GM21423 (cell line): ENCODE measurements around the gene AGMO.

Experiments
- ATAC-seq: cut with Tn5 transposase; IDR thresholded peaks from one replicate; pipeline ENCODE4 v1.9.1; 2021; ENCODE audit warnings: mild to moderate bottlenecking, moderate library complexity; ENCODE audit not compliant: unreplicated experiment

The AGMO gene

DNA sequence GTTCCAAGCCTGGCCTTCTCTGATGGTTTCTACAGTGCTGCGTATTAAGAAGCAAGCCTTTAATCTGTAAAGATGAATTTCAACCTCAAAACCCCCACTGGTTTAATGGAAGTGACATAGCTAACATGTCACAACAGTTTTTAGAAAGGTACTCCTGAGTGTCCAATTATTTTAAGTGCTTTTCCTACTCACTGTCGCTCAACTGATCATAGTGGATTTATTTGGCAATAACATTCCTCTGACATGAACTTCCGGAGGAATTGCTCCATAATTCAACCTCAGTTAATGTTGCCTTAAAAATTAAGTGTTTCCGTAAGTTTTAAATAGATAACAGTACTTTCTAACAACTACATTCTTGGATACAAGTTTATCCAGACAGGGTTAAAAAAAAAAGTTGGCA is 57.5 kb downstream of the AGMO start:
- ATAC-seq = no peak

DNA sequence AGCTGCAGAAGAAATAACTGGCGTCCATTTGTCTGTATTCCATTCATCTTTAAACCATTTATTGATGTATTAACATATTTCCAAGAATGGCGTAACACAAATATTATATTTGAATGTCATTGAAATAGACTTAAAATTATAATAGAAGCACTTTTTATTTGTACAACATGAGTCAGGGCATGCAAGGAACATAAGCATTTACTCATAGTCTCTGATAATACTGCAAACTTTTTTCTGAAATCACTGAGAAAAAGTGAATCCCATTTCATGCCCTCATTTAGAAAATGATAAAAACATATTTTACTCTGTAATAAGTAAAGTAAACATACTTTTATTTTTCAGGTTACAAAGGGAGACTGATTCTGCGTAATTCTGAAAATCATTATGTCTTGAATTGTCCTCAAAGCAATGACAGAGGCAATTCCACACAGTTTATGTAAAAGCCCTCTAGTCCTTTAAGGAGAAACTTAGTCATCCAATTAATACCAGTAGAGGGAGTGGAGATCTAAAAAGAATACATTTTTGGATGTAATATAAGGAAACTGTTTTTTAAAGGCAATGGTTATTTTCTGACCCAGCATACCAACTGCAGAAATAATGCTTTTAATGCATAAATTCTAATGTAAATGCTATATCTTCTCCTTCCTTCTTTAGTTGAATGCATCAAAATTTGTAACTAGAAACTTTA is 58.1 kb downstream of the AGMO start:
- ATAC-seq = no peak

DNA sequence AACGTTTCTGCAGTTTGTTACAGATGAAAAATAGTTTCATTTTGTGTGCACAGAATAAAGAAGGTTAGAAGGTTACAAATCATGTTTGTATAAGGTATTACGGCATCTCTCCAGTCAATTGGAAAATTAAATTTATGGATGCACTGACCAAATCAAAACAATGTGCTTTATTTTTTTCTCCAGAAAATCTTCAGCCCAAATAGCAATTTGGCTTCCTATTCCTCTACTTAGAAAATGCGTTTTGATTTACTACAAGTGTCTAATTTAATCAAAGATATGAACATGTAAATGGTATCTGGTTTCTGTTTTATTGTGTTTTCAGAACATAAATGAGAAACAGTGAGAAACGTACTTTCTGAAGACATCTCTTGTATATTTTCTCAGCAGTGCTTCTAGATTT is 63.4 kb downstream of the AGMO start:
- ATAC-seq = no peak

DNA sequence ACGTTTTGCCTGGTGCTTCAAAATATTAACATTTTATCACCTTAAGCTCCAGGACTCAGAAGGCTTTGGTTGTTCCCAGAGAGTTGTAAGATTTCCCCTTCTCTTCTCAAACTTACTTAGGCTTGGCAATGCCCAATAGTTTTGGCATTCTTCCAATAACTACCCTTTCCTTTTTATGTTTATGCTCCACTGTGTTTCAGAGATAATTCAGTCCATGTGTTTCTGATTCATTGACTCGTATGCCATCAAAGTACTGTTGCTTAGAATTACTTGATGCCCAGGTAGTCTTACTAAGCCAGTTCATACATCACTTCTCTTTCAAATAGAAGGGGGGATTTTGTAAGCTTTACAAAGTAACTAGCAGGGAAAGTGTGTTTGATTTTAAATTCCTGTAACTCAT is 66.6 kb downstream of the AGMO start:
- ATAC-seq = no peak

GRCh38 chr7:15494711-15495110 is 67.1 kb downstream of the AGMO start:
- no peak for ATAC-seq

GRCh38 chr7:15491361-15491760 is 70.5 kb downstream of the AGMO start:
- no peak for ATAC-seq

- no peak for ATAC-seq
Measured at GRCh38 chr7:15490291-15490690, 71.5 kb downstream of the AGMO start.

DNA sequence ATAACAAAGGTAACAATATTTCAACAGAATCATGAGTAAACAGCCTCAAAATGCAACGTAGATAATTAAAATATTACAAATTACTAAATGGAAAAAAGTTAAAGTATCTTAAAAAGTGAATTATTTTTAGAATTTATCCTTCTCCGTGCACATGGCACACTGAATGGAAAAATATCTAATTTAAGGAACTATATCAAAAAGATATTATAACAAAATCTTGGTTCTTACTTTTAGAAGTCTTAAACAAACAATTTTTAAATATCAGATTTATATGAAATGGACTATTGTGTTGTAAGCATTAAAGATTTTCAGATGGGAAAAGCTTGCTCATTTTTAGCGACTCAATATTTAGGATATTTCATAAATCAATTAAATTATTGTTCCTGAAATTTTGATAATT is 72.0 kb downstream of the AGMO start:
- no peak for ATAC-seq

DNA sequence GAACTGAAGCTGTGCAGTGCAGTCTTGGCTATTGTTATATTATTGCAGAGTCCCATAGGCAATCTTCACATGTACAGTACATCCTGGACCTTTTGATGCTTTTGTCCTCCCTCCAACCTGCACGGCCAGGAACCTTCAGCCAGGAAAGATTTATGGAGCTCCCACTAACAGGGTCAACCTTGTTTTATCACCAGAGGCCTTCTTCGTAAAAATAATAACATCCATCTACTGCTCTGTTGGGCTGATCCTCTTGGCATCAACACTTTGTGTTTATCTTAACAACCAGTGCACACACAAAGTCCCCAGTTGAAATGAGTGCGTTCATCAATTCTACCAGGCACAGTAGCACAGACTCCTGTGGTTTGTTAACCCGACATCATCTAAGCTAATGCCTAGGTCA is 72.4 kb downstream of the AGMO start:
- no peak for ATAC-seq

DNA sequence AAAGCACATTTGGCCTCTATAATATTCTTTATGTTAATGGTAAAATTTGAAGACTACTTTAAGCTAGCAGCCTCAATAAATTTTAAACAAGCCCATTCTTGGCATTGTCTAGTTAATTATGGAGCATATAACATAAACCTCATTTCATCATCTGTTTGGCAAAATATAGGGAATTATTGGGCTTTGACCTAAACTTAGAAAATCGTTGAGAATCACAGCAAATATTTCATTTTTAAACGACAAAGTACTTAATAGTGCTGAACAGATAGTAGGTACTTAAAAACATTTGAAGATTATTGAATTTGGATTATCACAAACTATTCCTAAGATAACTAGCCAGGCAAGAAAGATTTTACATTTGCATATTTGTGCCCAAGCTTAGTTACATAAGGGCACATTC is 73.4 kb downstream of the AGMO start:
- no peak for ATAC-seq

DNA sequence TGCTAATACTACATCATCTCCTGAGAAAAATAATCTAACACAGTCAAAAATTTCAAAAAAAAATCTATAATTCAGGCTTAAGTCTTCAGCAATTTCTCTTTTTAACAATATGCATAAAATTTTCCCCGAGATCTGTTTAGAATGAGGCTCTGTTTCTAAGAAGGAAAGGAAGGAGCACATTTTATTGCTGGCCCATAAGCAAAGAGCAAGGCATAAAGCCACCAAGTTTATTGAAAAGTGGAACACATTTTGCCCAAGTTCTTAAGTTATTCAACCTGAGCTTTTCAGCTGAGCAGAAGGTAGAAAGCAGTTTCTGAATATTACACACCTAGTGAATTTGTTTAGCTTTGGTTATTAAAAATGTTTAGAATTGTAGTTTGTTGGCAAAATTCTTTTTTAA is 73.9 kb downstream of the AGMO start:
- no peak for ATAC-seq

DNA sequence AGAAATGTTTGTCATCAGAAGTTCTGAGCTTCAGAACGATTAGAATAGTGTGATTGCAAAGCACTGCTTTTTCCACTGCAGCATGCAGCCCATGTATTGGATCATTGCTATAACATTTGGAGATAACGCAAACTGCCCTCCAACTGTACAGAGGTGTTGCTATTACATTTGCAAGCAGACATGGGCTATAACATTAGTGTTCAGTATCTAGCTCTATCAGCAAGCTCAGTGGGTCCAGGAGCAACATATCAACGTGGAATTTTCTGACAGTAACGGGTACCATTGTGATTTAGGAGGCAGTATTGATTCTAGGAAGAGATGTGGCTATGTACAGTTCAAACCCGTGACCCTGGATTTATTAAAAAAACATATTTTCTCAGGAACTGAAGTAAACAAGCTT is 75.8 kb downstream of the AGMO start:
- no peak for ATAC-seq

DNA sequence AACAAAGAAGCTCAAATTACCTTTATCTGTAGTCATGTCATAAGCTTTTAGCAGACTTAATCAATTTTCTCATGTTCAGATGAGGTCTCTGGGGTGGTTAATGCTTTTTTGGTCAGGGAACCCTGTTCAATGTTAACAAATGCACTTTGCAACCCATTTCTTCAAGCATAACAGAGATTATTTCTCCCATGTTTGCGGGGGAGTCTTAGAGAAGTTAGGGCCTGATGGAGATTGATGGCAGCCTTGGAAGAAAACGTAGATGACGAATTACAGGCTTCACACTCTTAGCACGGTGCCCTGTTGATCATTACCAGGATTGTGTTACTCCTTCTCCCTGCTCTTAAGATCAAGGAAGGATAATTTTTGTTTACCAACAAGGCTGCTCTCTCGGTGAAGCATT is 76.4 kb downstream of the AGMO start:
- no peak for ATAC-seq

DNA sequence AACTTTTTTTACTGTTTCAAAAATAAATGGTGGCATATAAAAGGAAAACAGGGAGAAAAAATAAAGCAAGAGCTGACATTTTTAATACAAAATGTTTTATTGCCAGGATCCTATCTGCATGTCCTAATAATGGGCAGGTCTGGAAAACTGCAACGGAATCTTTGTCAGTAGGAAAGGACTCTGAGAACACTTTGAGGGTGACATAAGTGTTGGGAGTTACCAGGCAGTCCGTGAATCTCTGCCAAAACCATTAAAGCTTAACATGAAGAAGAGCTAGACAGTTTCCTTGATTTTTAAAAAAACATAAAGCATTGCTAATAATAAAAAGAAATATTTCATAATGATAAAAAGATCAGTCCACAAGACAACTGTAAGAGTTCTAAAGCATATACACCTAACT is 80.7 kb downstream of the AGMO start:
- no peak for ATAC-seq

GRCh38 chr7:15478401-15478800 is 83.4 kb downstream of the AGMO start:
- ATAC-seq = no peak

DNA sequence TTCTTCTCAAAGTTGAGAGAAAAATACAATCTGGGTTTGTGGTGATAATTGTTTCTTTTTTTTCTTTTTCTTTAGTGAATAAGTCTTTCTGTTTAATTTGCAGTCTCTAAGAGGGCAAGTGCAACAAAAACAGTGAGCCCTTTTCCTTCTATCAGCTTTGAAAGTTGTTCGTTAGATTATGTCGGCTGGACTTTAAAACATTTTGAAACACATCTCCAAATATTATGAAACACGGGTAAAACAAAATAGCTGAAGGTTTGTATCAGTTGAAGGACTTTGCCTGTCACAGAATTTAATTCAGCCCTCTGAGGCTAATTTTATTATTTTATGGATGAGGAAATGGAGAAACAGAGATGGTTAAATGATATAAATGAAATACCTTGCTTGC is 85.3 kb downstream of the AGMO start:
- no peak for ATAC-seq

GRCh38 chr7:15475808-15476530 is 85.8 kb downstream of the AGMO start:
- ATAC-seq = no peak

- no peak for ATAC-seq
Measured at GRCh38 chr7:15471669-15471950, 90.2 kb downstream of the AGMO start.

GRCh38 chr7:15470825-15471668 is 90.8 kb downstream of the AGMO start:
- ATAC-seq = no peak

GRCh38 chr7:15464667-15465121 is 97.1 kb downstream of the AGMO start:
- no peak for ATAC-seq

GRCh38 chr7:15463801-15464666 is 97.8 kb downstream of the AGMO start:
- no peak for ATAC-seq
